Measurements from ENCODE around the gene MSLN.

MSLN gene

GRCh38 chr16:725463-726187 lies 34.9 kb upstream of the MSLN start:
- no peak overlapping the region for H3K27ac ChIP-seq
- no peak overlapping the region for H2AFZ ChIP-seq (ENCODE audit: low read depth)
- H3K4me2 ChIP-seq, result peak overlapping the region; percentile 98; the same call in 1 of the 2 replicates
- H3K4me1 ChIP-seq (ENCODE audit: low read depth, poor library complexity, severe bottlenecking), result peaks cover 44% of the 10 kb centered on the region
- no peak overlapping the region for H3K4me3 ChIP-seq (IDR thresholded peaks at IDR 0.05; ENCODE audit: insufficient read depth, low read depth, low read length)
- H3K79me2 ChIP-seq (ENCODE audit: insufficient read depth, low read depth), result no peaks in the 10 kb centered on the region
- no peak overlapping the region for H3K9ac ChIP-seq
- no peaks in the 10 kb centered on the region for H4K20me1 ChIP-seq (ENCODE audit: insufficient read depth)
- no peaks in the 10 kb centered on the region for H3K36me3 ChIP-seq (ENCODE audit: insufficient read depth)
- TF ChIP-seq CTCF (conservative IDR thresholded peaks at IDR 0.05; ENCODE audit: low read depth, low read length), result no peak
- no peaks in the 10 kb centered on the region for H3K27me3 ChIP-seq (ENCODE audit: insufficient read depth, low read depth)

- Histone ChIP-seq H3K27ac (no peak overlapping the region), H3K9ac (0 out of 2 replicates have a peak overlapping the region, but pooled peaks have one; percentile 9), H3K36me3 (ENCODE audit: insufficient read depth) (no peaks in the 10 kb centered on the region), H3K27me3 (ENCODE audit: insufficient read depth, low read depth) (no peaks in the 10 kb centered on the region), H3K79me2 (ENCODE audit: insufficient read depth, low read depth) (no peaks in the 10 kb centered on the region), H3K4me3 (IDR thresholded peaks at IDR 0.05; ENCODE audit: insufficient read depth, low read depth, low read length) (no peak overlapping the region), H4K20me1 (ENCODE audit: insufficient read depth) (no peaks in the 10 kb centered on the region), H2AFZ (ENCODE audit: low read depth) (no peak overlapping the region), H3K4me2 (peak overlapping the region; percentile 98), H3K4me1 (ENCODE audit: low read depth, poor library complexity, severe bottlenecking) (peaks cover 44% of the 10 kb centered on the region)
- no peak for TF ChIP-seq CTCF (conservative IDR thresholded peaks at IDR 0.05; ENCODE audit: low read depth, low read length)
Observed at GRCh38 chr16:726188-726437, 34.4 kb upstream of the MSLN start.

- peak within 1 kb of the TSS; percentile 86 for H3K9ac ChIP-seq
- H3K4me1 ChIP-seq (ENCODE audit: low read depth, poor library complexity, severe bottlenecking), result peaks cover 41% of the 10 kb centered on the region
- H4K20me1 ChIP-seq (ENCODE audit: insufficient read depth), result no peaks in the 10 kb centered on the region
- H3K36me3 ChIP-seq (ENCODE audit: insufficient read depth), result no peaks in the 10 kb centered on the region
- H3K27ac ChIP-seq, result peak within 1 kb of the TSS; percentile 55
- H3K79me2 ChIP-seq (ENCODE audit: insufficient read depth, low read depth), result no peaks in the 10 kb centered on the region
- H3K4me2 ChIP-seq, result peak within 1 kb of the TSS; percentile 98
- H3K4me3 ChIP-seq (IDR thresholded peaks at IDR 0.05; ENCODE audit: insufficient read depth, low read depth, low read length), result no peak within 1 kb of the TSS
- TF ChIP-seq CTCF (conservative IDR thresholded peaks at IDR 0.05; ENCODE audit: low read depth, low read length), result no peak
- no peaks in the 10 kb centered on the region for H3K27me3 ChIP-seq (ENCODE audit: insufficient read depth, low read depth)
- peak within 1 kb of the TSS; percentile 61 for H2AFZ ChIP-seq (ENCODE audit: low read depth)
Observed at GRCh38 chr16:726438-727290, 33.9 kb upstream of the MSLN start, which contains the start of the genes CCDC78 and HAGHL. Gene CCDC78, minus strand, starts transcription at chr16:726443. Its CDS starts 76 bp downstream, at chr16:726367. Gene HAGHL, plus strand, starts transcription at chr16:727106. Its CDS starts 404 bp downstream, at chr16:727510.

GRCh38 chr16:727291-727977 lies 33.1 kb upstream of the MSLN start:
- Histone ChIP-seq H4K20me1 (ENCODE audit: insufficient read depth) (no peaks in the 10 kb centered on the region), H3K4me1 (ENCODE audit: low read depth, poor library complexity, severe bottlenecking) (peaks cover 34% of the 10 kb centered on the region), H3K27me3 (ENCODE audit: insufficient read depth, low read depth) (no peaks in the 10 kb centered on the region), H3K36me3 (ENCODE audit: insufficient read depth) (no peaks in the 10 kb centered on the region), H3K79me2 (ENCODE audit: insufficient read depth, low read depth) (no peaks in the 10 kb centered on the region), H3K9ac (peak overlapping the region; percentile 86), H3K27ac (peak overlapping the region; percentile 55), H3K4me3 (IDR thresholded peaks at IDR 0.05; ENCODE audit: insufficient read depth, low read depth, low read length) (no peak overlapping the region), H3K4me2 (peak overlapping the region; percentile 92), H2AFZ (ENCODE audit: low read depth) (peak overlapping the region; percentile 54)
- TF ChIP-seq CTCF (conservative IDR thresholded peaks at IDR 0.05; ENCODE audit: low read depth, low read length), result no peak

All from KMS-11 (cell line).